Smooth muscle cell (in vitro differentiated cells): ENCODE data around the gene PAX7. TPM values are rescaled to one million over a fixed set of nuclear protein-coding genes. Genes with fewer than 3 reads are reported as not detected.

Source experiments
- DNase-seq: peaks from one replicate; lab custom pipeline; 2025; ENCODE audit not compliant: unreplicated experiment; lab: John Stamatoyannopoulos, UW
- H2AFZ ChIP-seq: fragments of 200-600 bp; sonication (generic); 2 replicates; pipeline ENCODE4 v1.6.0; 2016; ENCODE audit warnings: antibody characterized with exemption, low read depth, mild to moderate bottlenecking
- H3F3A ChIP-seq: fragments of 200-600 bp; sonication (generic); 2 replicates; pipeline ENCODE4 v1.6.0; 2017; ENCODE audit warnings: antibody characterized with exemption, low read depth
- H3K27ac ChIP-seq: fragments of 200-600 bp; sonication (generic); 2 replicates; pipeline ENCODE4 v1.5.1; 2016; ENCODE audit warnings: low read depth, mild to moderate bottlenecking
- H3K27me3 ChIP-seq: fragments of 200-600 bp; sonication (generic); 2 replicates; pipeline ENCODE4 v1.6.1; 2016; ENCODE audit warnings: low read depth, mild to moderate bottlenecking
- H3K36me3 ChIP-seq: fragments of 200-600 bp; sonication (generic); 2 replicates; pipeline ENCODE4 v1.5.1; 2016; ENCODE audit warnings: low read depth
- H3K4me1 ChIP-seq: fragments of 200-600 bp; sonication (generic); 2 replicates; pipeline ENCODE4 v1.5.1; 2016; ENCODE audit warnings: low read depth
- H3K4me2 ChIP-seq: fragments of 200-600 bp; sonication (generic); 2 replicates; pipeline ENCODE4 v1.6.0; 2016; ENCODE audit warnings: mild to moderate bottlenecking
- H3K4me3 ChIP-seq: fragments of 200-600 bp; sonication (generic); 2 replicates; pipeline ENCODE4 v1.5.1; 2016; ENCODE audit warnings: mild to moderate bottlenecking
- H3K79me2 ChIP-seq: fragments of 200-600 bp; sonication (generic); 2 replicates; pipeline ENCODE4 v1.6.0; 2016; ENCODE audit warnings: low read depth, mild to moderate bottlenecking
- H3K9ac ChIP-seq: fragments of 200-600 bp; sonication (generic); 2 replicates; pipeline ENCODE4 v1.6.0; 2016; ENCODE audit warnings: low read depth
- H3K9me3 ChIP-seq: fragments of 200-600 bp; sonication (generic); replicated peaks from 2 replicates; pipeline ENCODE4 v1.5.1; 2016; ENCODE audit warnings: low read depth
- H4K20me1 ChIP-seq: fragments of 200-600 bp; sonication (generic); 2 replicates; pipeline ENCODE4 v1.6.0; 2016; ENCODE audit warnings: low read depth
- WGBS: methylation state at CpG from one replicate; pipeline ENCODE4 v1.1.7; 2016; ENCODE audit warnings: low lambda C conversion rate; 5-methylcytosine and 5-hydroxymethylcytosine counted together
- polyA plus RNA-seq: library from polyadenylated mRNA; unstranded; fragments of >200 nt; fragmentation: Nextera tagmentation; extraction: Ambion mirVana; gene quantifications from 2 replicates; pipeline ENCODE4 v1.2.1, GENCODE V29; 2016
- total RNA-seq: library from RNA; depleted of rRNA; stranded (reverse); fragments of >200 nt; gene quantifications from 2 replicates; pipeline ENCODE4 v1.2.3, GENCODE V29; 2014
- TF ChIP-seq, protein P1 (sequence below): fragments of 200-600 bp; sonication (generic); IDR thresholded peaks from 2 replicates; pipeline ENCODE4 v1.5.1; 2017; ENCODE audit warnings: borderline replicate concordance, mild to moderate bottlenecking, antibody characterized with exemption; ENCODE audit not compliant: insufficient read depth, poor library complexity, severe bottlenecking

The PAX7 gene
- total and polyA plus RNA-seq, 2 experiments from 2014 or later, result not detected

DNA sequence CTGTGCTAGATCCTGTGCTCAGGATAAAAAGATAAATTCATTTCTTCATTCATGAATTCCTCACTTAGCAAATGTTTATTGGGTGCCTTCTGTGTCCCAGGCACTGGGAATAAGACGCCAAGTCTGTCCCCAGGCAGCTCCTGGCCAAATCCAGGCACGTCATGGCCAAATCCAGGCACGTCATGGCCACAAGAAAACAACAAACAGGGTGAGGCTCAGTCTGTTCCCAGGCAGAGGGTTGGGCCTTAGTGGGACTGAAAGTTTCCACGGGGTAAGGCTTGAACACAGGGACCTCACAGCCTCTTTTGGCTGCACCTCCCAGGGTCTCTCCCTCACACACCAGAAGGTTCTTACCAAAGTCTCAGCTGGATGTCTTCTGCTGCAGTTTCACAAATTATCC lies 95.7 kb downstream of the PAX7 start:
- H3K4me1 ChIP-seq, result peaks cover 8% of the 10 kb centered on the region
- H3K79me2 ChIP-seq, result no peaks in the 10 kb centered on the region
- no peak for DNase-seq
- H3K27me3 ChIP-seq, result peaks cover 49% of the 10 kb centered on the region
- no peak overlapping the region for H2AFZ ChIP-seq
- no peak overlapping the region for H3K4me3 ChIP-seq
- no peaks in the 10 kb centered on the region for H3K9me3 ChIP-seq
- TF ChIP-seq, protein P1, sequence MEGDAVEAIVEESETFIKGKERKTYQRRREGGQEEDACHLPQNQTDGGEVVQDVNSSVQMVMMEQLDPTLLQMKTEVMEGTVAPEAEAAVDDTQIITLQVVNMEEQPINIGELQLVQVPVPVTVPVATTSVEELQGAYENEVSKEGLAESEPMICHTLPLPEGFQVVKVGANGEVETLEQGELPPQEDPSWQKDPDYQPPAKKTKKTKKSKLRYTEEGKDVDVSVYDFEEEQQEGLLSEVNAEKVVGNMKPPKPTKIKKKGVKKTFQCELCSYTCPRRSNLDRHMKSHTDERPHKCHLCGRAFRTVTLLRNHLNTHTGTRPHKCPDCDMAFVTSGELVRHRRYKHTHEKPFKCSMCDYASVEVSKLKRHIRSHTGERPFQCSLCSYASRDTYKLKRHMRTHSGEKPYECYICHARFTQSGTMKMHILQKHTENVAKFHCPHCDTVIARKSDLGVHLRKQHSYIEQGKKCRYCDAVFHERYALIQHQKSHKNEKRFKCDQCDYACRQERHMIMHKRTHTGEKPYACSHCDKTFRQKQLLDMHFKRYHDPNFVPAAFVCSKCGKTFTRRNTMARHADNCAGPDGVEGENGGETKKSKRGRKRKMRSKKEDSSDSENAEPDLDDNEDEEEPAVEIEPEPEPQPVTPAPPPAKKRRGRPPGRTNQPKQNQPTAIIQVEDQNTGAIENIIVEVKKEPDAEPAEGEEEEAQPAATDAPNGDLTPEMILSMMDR, result no peak
- no peaks in the 10 kb centered on the region for H3K36me3 ChIP-seq
- WGBS, result 69% methylated on average over 4 of the region's 4 CpGs
- no peak overlapping the region for H3K9ac ChIP-seq
- no peak overlapping the region for H3K4me2 ChIP-seq
- H3K27ac ChIP-seq, result no peak overlapping the region
- no peaks in the 10 kb centered on the region for H3F3A ChIP-seq
- no peaks in the 10 kb centered on the region for H4K20me1 ChIP-seq

DNA sequence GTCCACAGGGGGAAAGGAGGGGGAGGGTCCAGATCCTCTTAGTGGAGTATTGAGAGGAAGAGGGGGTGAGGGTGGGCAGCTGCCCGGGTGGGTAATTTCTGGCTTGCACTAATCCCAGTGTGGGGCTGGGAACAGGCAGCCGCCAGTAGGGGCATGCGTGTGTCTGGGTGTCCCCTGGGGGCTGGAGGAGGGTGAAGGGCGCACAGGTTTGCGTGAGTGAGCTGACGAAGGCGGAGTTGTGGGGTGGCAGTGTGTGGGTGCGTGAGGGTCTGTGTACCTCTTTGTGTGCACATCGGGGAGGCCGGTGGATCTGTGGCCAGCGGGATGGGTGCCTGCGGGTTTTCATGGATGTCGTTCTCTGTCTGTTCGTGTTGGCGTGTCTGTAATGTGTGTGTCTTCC lies 97.3 kb downstream of the PAX7 start:
- Histone ChIP-seq H3K4me1 (peaks cover 3% of the 10 kb centered on the region), H3K27ac (no peak overlapping the region), H3K9ac (no peak overlapping the region), H3K36me3 (no peaks in the 10 kb centered on the region), H2AFZ (no peak overlapping the region), H3K79me2 (no peaks in the 10 kb centered on the region), H3K4me2 (no peak overlapping the region), H3F3A (no peaks in the 10 kb centered on the region), H4K20me1 (no peaks in the 10 kb centered on the region), H3K9me3 (no peaks in the 10 kb centered on the region), H3K27me3 (peaks cover 44% of the 10 kb centered on the region), H3K4me3 (no peak overlapping the region)
- 83% methylated on average over 15 of the region's 15 CpGs for WGBS
- no peak for DNase-seq
- TF ChIP-seq, protein P1, result no peak

DNA sequence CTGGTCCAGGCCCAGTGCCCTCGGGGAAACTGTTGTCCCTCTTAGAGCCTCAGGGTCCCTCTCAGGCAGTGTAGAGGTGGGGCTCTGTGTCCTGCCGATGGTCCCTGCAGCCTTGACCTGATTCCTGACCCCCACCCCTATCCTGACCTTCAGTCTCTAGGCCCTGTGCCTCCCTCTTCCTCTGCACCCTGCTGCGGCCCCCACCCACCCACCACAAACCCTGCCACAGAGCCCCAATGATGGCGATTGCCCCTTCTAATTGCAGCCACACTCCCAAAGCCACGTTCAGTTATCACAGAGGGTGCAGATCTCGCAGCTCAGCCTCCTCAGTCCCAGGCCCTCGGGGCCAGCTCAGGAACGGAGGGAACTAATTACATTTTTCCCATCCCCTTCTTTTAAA lies 99.7 kb downstream of the PAX7 start:
- Histone ChIP-seq H3K4me3 (no peak overlapping the region), H3K27me3 (peaks cover 36% of the 10 kb centered on the region), H3K79me2 (no peaks in the 10 kb centered on the region), H3F3A (no peaks in the 10 kb centered on the region), H3K36me3 (no peaks in the 10 kb centered on the region), H2AFZ (no peak overlapping the region), H3K9me3 (no peaks in the 10 kb centered on the region), H3K4me1 (peaks cover 3% of the 10 kb centered on the region), H4K20me1 (no peaks in the 10 kb centered on the region), H3K27ac (no peak overlapping the region), H3K9ac (no peak overlapping the region), H3K4me2 (no peak overlapping the region)
- TF ChIP-seq, protein P1, result no peak
- WGBS, result 61% methylated on average over 7 of the region's 8 CpGs
- DNase-seq, result no peak

DNA sequence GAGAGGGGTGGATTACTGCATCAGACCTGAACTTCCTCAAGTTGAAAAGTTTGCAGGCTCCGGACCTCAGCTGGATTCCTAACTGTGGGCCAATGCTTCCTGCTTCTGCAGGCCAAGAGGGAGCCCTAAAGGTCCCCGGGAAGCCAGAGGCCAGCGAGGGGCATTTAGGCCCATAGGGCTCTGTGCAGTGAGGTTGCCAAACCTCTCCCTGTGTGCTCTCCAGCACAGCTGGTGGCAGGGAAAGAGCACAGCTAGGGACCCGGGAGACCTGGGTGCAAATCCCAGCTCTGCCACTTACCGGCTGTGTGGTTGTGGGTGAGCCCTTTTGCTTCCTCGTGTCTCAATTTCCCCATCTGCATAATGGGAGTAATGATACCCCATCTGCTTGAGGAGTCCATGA lies 100.5 kb downstream of the PAX7 start:
- Histone ChIP-seq H2AFZ (no peak overlapping the region), H4K20me1 (no peaks in the 10 kb centered on the region), H3K9ac (no peak overlapping the region), H3K27ac (no peak overlapping the region), H3K4me2 (no peak overlapping the region), H3K9me3 (no peaks in the 10 kb centered on the region), H3K36me3 (no peaks in the 10 kb centered on the region), H3F3A (no peaks in the 10 kb centered on the region), H3K4me3 (no peak overlapping the region), H3K27me3 (peaks cover 31% of the 10 kb centered on the region), H3K4me1 (no peaks in the 10 kb centered on the region), H3K79me2 (no peaks in the 10 kb centered on the region)
- WGBS, result 75% methylated on average over 6 of the region's 6 CpGs
- TF ChIP-seq, protein P1, result no peak
- no peak for DNase-seq
